Measurements from ENCODE around the gene PDCD4. TPM values are rescaled to one million over a fixed set of nuclear protein-coding genes. Genes with fewer than 3 reads are reported as not detected.

Gene PDCD4
- polyA plus RNA-seq, 1 of the 3 experiments (the other 2 are of a cell fraction): 23.3 TPM

GRCh38 chr10:110842326-110842904, 29.3 kb upstream of the PDCD4 start:
- Histone ChIP-seq H3K36me3 (replicated peaks in 1 of 2; ENCODE audit: control insufficient read depth in 1 of 2, insufficient read depth in 2 of 2, low read length in 1 of 2) (no peaks in the 10 kb centered on the region), H3K4me2 (no peak overlapping the region), H3F3A (replicated peaks; ENCODE audit: insufficient read depth) (no peaks in the 10 kb centered on the region), H3K9ac (no peak overlapping the region), H4K20me1 (ENCODE audit: insufficient read depth) (no peaks in the 10 kb centered on the region), H3K9me2 (no peaks in the 10 kb centered on the region), H3K9me3 (no peaks in the 10 kb centered on the region), H3K27me3 (ENCODE audit: insufficient read depth) (no peaks in the 10 kb centered on the region), H3K4me3 (ENCODE audit: low read depth in 2 of 2, low read length in 1 of 2) (no peak overlapping the region), H3K27ac (ENCODE audit: low read depth in 2 of 2, low read length in 1 of 2) (no peak overlapping the region), H3K79me2 (ENCODE audit: insufficient read depth) (no peaks in the 10 kb centered on the region), H2AFZ (ENCODE audit: low read depth) (no peak overlapping the region), H3K4me1 (ENCODE audit: control insufficient read depth in 1 of 2, insufficient read depth in 2 of 2, low read depth in 1 of 2, low read length in 1 of 2) (peaks cover 0 to 30% of the 10 kb centered on the region in 2 experiments; a peak in 2 of 4 replicates)
- no peak for TF ChIP-seq TEAD4 (IDR thresholded peaks at IDR 0.05; ENCODE audit: borderline replicate concordance, insufficient read depth)
- TF ChIP-seq FOXM1 (IDR thresholded peaks at IDR 0.05; ENCODE audit: low read depth): no peak
- no peak for TF ChIP-seq FOSL2 (IDR thresholded peaks at IDR 0.05; ENCODE audit: borderline replicate concordance, low read depth)
- no peak for TF ChIP-seq MXI1 (IDR thresholded peaks at IDR 0.05; ENCODE audit: low read depth, low read length)
- TF ChIP-seq EP300 (IDR thresholded peaks at IDR 0.05; ENCODE audit: borderline replicate concordance in 1 of 2, low read depth in 1 of 2, low read length in 1 of 2): no peak
- ChIA-PET POLR2A (no interaction called here), CTCF (interaction anchor here (1.0 to 2.1 kb wide), 2 partner anchors 96 to 232 kb away, joined by 3 to 5 read pairs; no protein-coding TSS in a partner anchor)
- DNase-seq: no peak
- 76% methylated on average over 7 of the region's 7 CpGs for WGBS (ENCODE audit: low lambda C conversion rate)

- no peak overlapping the region for H3K9ac ChIP-seq
- no peak overlapping the region for H3K4me2 ChIP-seq
- H3K79me2 ChIP-seq (ENCODE audit: insufficient read depth): no peaks in the 10 kb centered on the region
- H2AFZ ChIP-seq (ENCODE audit: low read depth): no peak overlapping the region
- H3K9me3 ChIP-seq: no peaks in the 10 kb centered on the region
- POLR2A ChIA-PET: no interaction called here
- no peak for DNase-seq
- H3K9me2 ChIP-seq: no peaks in the 10 kb centered on the region
- no peak for TF ChIP-seq FOXJ3 (CRISPR knock-in tag; IDR thresholded peaks at IDR 0.05)
- no peak for TF ChIP-seq PBX3 (IDR thresholded peaks at IDR 0.05)
- TF ChIP-seq CTCF (IDR thresholded peaks at IDR 0.05): no peak
- TF ChIP-seq EP300 (IDR thresholded peaks at IDR 0.05; ENCODE audit: borderline replicate concordance in 1 of 2, low read depth in 1 of 2, low read length in 1 of 2): no peak
- TF ChIP-seq FOSL2 (IDR thresholded peaks at IDR 0.05; ENCODE audit: borderline replicate concordance, low read depth): no peak
- TF ChIP-seq NRF1 (IDR thresholded peaks at IDR 0.05; ENCODE audit: low read depth, low read length): no peak
- TF ChIP-seq USF1 (IDR thresholded peaks at IDR 0.05; ENCODE audit: borderline replicate concordance, low read depth): no peak
- no peak for TF ChIP-seq ELF1 (IDR thresholded peaks at IDR 0.05)
- no peak for TF ChIP-seq MEF2A (IDR thresholded peaks at IDR 0.05; ENCODE audit: borderline replicate concordance, low read depth)
- TF ChIP-seq EZH2phosphoT487 (IDR thresholded peaks at IDR 0.05; ENCODE audit: borderline replicate concordance, low read depth): no peak
- no peak for TF ChIP-seq RCOR1 (IDR thresholded peaks at IDR 0.05; ENCODE audit: low read length)
- no peak for TF ChIP-seq REST (IDR thresholded peaks at IDR 0.05; ENCODE audit: low read depth, low read length)
- TF ChIP-seq MXI1 (IDR thresholded peaks at IDR 0.05; ENCODE audit: low read depth, low read length): no peak
- CTCF ChIA-PET: interaction anchor here (2.1 kb wide), 1 partner anchor 233 kb away, joined by 5 read pairs; no protein-coding TSS in a partner anchor
- H3F3A ChIP-seq (replicated peaks; ENCODE audit: insufficient read depth): no peaks in the 10 kb centered on the region
- peaks cover 0 to 26% of the 10 kb centered on the region in 2 experiments; a peak in 2 of 4 replicates for H3K4me1 ChIP-seq (ENCODE audit: control insufficient read depth in 1 of 2, insufficient read depth in 2 of 2, low read depth in 1 of 2, low read length in 1 of 2)
- 55% methylated on average over 1 of the region's 2 CpGs for WGBS (ENCODE audit: low lambda C conversion rate)
- no peaks in the 10 kb centered on the region for H3K27me3 ChIP-seq (ENCODE audit: insufficient read depth)
- no peak overlapping the region for H3K27ac ChIP-seq (ENCODE audit: low read depth in 2 of 2, low read length in 1 of 2)
- H4K20me1 ChIP-seq (ENCODE audit: insufficient read depth): no peaks in the 10 kb centered on the region
- H3K36me3 ChIP-seq (replicated peaks in 1 of 2; ENCODE audit: control insufficient read depth in 1 of 2, insufficient read depth in 2 of 2, low read length in 1 of 2): no peaks in the 10 kb centered on the region
- no peak overlapping the region for H3K4me3 ChIP-seq (ENCODE audit: low read depth in 2 of 2, low read length in 1 of 2)
Measured at GRCh38 chr10:110843031-110843430, 28.7 kb upstream of the PDCD4 start.

All from SK-N-SH (cell line).